ENCODE measurements around the gene TMEM51. TPM values are rescaled to one million over a fixed set of nuclear protein-coding genes. Genes with fewer than 3 reads are reported as not detected.

Gene TMEM51
- total RNA-seq, 1 donor from 2014 or later: 4.1 TPM

DNA sequence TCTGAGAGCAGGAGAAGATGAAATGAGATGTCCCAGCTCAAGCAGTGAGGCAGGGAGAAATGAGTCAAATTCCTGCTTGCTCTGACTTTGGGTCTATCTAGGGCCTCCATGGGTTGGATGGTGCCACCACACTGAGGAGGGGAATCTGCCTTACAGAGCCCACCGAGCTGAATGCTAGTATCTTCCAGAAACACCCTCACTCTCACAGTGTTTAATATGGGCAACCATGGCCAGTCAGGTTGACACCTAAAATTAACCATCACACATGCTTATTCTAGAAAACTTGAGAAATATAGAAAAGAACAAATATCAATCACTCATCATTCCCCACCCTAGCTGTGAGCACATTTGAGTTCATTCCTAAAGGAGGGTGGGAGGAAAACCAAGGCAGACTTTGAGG is 64.1 kb downstream of the TMEM51 start:
- Histone ChIP-seq H3K36me3 (peaks cover 8% of the 10 kb centered on the region), H3K4me3 (no peak overlapping the region), H3K9me3 (replicated peaks) (no peaks in the 10 kb centered on the region), H3K4me1 (peaks cover 26% of the 10 kb centered on the region), H3K27ac (replicated peaks) (no peak overlapping the region), H3K27me3 (ENCODE audit: low read depth) (no peaks in the 10 kb centered on the region)
- TF ChIP-seq, protein P1, sequence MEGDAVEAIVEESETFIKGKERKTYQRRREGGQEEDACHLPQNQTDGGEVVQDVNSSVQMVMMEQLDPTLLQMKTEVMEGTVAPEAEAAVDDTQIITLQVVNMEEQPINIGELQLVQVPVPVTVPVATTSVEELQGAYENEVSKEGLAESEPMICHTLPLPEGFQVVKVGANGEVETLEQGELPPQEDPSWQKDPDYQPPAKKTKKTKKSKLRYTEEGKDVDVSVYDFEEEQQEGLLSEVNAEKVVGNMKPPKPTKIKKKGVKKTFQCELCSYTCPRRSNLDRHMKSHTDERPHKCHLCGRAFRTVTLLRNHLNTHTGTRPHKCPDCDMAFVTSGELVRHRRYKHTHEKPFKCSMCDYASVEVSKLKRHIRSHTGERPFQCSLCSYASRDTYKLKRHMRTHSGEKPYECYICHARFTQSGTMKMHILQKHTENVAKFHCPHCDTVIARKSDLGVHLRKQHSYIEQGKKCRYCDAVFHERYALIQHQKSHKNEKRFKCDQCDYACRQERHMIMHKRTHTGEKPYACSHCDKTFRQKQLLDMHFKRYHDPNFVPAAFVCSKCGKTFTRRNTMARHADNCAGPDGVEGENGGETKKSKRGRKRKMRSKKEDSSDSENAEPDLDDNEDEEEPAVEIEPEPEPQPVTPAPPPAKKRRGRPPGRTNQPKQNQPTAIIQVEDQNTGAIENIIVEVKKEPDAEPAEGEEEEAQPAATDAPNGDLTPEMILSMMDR (IDR thresholded peaks at IDR 0.05; ENCODE audit: borderline replicate concordance): no peak
- intact Hi-C loops (cut with micrococcal nuclease): loop anchor here (10.0 kb wide), 1 partner anchor 93 kb away; no protein-coding TSS in a partner anchor
- no peak for DNase-seq

DNA sequence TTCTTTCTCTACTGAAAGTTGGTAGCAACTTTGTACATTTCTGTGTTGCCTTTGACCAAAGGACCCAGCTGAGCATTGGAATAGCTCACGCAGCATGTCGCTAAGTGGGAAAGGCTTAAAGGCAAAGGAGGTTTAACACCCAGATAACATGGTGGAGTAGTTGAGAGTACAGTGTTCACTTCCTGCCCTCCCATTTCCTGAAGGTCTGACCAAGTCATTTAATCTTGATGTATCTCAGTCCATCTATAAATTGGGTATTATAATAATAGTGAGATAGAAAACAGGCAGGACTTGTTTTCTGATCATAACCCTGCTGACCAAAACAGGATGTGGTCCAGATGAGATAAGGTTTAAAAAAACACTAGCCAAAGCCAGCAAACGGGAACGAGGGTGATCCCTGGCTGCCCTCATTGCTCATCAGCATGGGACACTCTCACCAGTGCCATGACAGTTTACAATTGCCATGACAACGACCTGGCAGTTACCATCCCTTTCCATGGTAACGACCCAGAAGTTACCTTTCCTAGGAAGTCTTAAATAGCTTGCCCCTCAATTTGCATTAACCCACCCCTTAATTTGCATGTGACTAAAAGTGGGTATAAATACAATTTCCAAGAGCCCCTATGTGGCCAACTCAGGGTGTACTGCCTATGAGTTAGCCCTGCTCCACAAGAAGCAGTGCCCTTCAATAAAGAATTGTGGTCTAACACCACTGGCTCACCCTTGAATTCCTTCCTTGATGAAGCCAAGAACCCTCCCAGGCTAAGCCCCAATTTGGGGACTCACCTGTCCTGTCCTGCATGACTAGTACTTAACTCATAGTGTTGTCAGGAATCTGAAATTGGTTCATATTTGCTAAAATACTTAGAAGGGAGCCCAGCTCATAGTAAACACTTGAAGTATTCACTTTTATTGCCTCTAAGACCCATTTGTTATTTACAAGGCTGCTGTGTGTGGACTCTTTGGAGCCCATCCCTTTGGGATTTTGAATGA is 65.0 kb downstream of the TMEM51 start:
- Histone ChIP-seq H3K4me1 (peaks cover 17% of the 10 kb centered on the region), H3K9me3 (replicated peaks) (no peaks in the 10 kb centered on the region), H3K4me3 (no peak overlapping the region), H3K27me3 (ENCODE audit: low read depth) (no peaks in the 10 kb centered on the region), H3K36me3 (peaks cover 8% of the 10 kb centered on the region), H3K27ac (replicated peaks) (peak overlapping the region; percentile 5)
- intact Hi-C loops (cut with micrococcal nuclease): loop anchor here (10.0 kb wide), 1 partner anchor 94 kb away; no protein-coding TSS in a partner anchor
- DNase-seq: no peak
- TF ChIP-seq, protein P1 (IDR thresholded peaks at IDR 0.05; ENCODE audit: borderline replicate concordance): no peak

DNA sequence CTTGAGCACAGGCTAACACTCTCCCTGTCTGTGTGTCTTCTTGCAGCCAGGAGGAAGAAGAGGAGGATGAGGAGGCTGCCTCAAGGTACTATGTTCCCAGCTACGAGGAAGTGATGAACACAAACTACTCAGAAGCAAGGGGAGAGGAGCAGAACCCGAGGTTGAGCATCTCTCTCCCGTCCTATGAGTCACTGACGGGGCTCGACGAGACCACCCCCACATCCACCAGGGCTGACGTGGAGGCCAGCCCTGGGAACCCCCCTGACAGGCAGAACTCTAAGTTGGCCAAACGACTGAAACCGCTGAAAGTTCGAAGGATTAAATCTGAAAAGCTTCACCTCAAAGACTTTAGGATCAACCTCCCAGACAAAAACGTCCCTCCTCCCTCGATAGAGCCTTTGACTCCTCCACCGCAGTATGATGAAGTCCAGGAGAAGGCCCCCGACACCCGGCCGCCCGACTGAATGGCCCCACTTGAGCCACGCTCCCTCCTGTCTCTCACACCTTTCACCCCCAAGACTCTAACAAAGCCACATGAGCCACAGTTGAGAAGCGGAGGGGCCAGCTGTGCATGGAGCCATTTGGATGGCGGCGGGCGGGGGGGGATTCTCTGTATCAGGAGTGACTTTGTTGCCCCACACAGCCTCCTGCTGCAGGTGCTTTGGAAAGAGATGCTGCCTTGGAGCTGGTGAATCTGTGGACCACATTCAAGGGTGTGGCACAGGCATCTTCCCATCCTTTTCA is 65.9 kb downstream of the TMEM51 start:
- intact Hi-C loops (cut with micrococcal nuclease): loop anchor here (10.0 kb wide), 1 partner anchor 95 kb away; no protein-coding TSS in a partner anchor
- DNase-seq: no peak
- Histone ChIP-seq H3K4me1 (peaks cover 17% of the 10 kb centered on the region), H3K27ac (replicated peaks) (no peak overlapping the region), H3K36me3 (peaks cover 8% of the 10 kb centered on the region), H3K9me3 (replicated peaks) (no peaks in the 10 kb centered on the region), H3K27me3 (ENCODE audit: low read depth) (no peaks in the 10 kb centered on the region), H3K4me3 (no peak overlapping the region)
- TF ChIP-seq, protein P1 (IDR thresholded peaks at IDR 0.05; ENCODE audit: borderline replicate concordance): no peak

DNA sequence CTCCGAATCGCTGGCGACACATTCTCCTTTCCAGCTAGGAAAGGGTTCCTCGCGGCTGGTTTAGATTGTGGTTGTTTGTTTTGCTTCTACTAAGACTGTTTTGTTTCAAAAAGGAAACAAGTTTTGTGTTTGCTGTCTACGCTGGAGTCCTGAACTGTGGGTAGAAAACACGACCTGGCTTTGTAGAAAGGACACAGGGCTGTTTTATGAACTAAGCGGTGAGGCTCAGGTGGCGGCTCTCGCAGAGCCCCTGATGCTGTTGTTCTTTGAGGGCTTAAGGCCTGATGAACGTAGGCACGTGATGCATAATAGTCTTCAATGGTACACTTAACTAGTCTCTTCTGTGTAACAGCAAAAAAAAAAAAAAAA is 66.5 kb downstream of the TMEM51 start:
- H3K36me3 ChIP-seq: peaks cover 8% of the 10 kb centered on the region
- no peaks in the 10 kb centered on the region for H3K9me3 ChIP-seq (replicated peaks)
- peaks cover 13% of the 10 kb centered on the region for H3K4me1 ChIP-seq
- intact Hi-C loops (cut with micrococcal nuclease): no loop called here
- no peak for DNase-seq
- no peaks in the 10 kb centered on the region for H3K27me3 ChIP-seq (ENCODE audit: low read depth)
- H3K27ac ChIP-seq (replicated peaks): no peak overlapping the region
- H3K4me3 ChIP-seq: no peak overlapping the region
- TF ChIP-seq, protein P1 (IDR thresholded peaks at IDR 0.05; ENCODE audit: borderline replicate concordance): no peak

DNA sequence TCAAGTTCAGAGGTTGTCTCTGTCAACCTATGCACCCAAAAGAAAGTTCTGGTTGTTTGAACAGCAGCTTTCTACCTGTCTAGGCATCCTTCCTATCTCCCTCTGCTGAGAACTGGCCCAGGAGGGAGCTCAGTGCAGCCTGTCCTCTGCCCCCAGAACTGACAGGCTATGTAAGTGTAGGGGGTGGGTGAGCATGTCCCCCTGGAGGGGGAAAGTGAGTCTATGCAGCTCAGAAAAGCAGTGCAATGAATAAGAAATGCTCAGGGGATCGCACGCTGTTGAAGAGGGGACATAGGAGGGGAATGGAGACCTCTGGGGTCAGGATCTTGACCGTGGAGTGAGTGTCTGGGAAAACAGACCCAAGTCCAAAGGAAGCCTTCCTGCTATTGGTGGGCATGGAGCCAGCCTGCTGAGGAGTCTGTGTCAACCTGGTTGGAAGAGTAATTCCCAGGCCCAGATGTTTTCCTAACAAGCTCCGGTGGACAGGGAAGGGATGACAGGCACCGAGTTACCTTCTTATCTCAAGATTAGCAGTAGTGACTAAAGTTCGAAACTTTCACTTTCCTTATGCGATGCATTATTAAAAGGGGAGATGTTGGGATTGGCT is 67.4 kb downstream of the TMEM51 start:
- DNase-seq: peak; percentile 31
- peak overlapping the region; percentile 17 for H3K27ac ChIP-seq (replicated peaks)

More for the DNA sequence above, 67.4 kb downstream of the TMEM51 start:
- no peaks in the 10 kb centered on the region for H3K27me3 ChIP-seq (ENCODE audit: low read depth)
- TF ChIP-seq, protein P1 (IDR thresholded peaks at IDR 0.05; ENCODE audit: borderline replicate concordance): no peak
- H3K4me1 ChIP-seq: peaks cover 16% of the 10 kb centered on the region
- no peaks in the 10 kb centered on the region for H3K9me3 ChIP-seq (replicated peaks)
- intact Hi-C loops (cut with micrococcal nuclease): no loop called here
- no peak overlapping the region for H3K4me3 ChIP-seq
- peaks cover 8% of the 10 kb centered on the region for H3K36me3 ChIP-seq
